Measurements from ENCODE around the gene NOL9.
"Not testable (repeated sequence)": the region's sequence is repeated elsewhere in the genome, so short reads cannot be mapped to it uniquely, and the experiment has no call there.

Gene NOL9

GRCh38 chr1:6554031-6554906 is at the start of gene NOL9:
TSS of gene NOL9 (minus strand) at chr1:6554513. CDS start at chr1:6554502, 11 bp downstream.
- in situ Hi-C loops (cut with MboI; ENCODE audit: low sequenced_read_pairs): no loop called here

GRCh38 chr1:6603238-6603914 is 49.1 kb upstream of the NOL9 start:
- in situ Hi-C loops (cut with MboI; ENCODE audit: low sequenced_read_pairs): no loop called here

GRCh38 chr1:6602669-6603237 is 48.4 kb upstream of the NOL9 start, which contains the start of gene KLHL21:
TSS of gene KLHL21 (minus strand) at chr1:6602869. CDS start at chr1:6602817, 52 bp downstream.
- in situ Hi-C loops (cut with MboI; ENCODE audit: low sequenced_read_pairs): no loop called here

- in situ Hi-C loops (cut with MboI; ENCODE audit: low sequenced_read_pairs): no loop called here
Observed at GRCh38 chr1:6601923-6602668, 47.8 kb upstream of the NOL9 start.

GRCh38 chr1:6601049-6601922 is 47.0 kb upstream of the NOL9 start:
- in situ Hi-C loops (cut with MboI; ENCODE audit: low sequenced_read_pairs): no loop called here

- in situ Hi-C loops (cut with MboI; ENCODE audit: low sequenced_read_pairs): no loop called here
Observed at GRCh38 chr1:6600410-6601048, 46.2 kb upstream of the NOL9 start.

- in situ Hi-C loops (cut with MboI; ENCODE audit: low sequenced_read_pairs): not testable (repeated sequence)
Observed at GRCh38 chr1:6599991-6600390, 45.7 kb upstream of the NOL9 start.

- in situ Hi-C loops (cut with MboI; ENCODE audit: low sequenced_read_pairs): no loop called here
Observed at GRCh38 chr1:6599141-6599975, 45.0 kb upstream of the NOL9 start.

- in situ Hi-C loops (cut with MboI; ENCODE audit: low sequenced_read_pairs): no loop called here
Observed at GRCh38 chr1:6597777-6598131, 43.4 kb upstream of the NOL9 start.

GRCh38 chr1:6596886-6597776 is 42.8 kb upstream of the NOL9 start:
- in situ Hi-C loops (cut with MboI; ENCODE audit: low sequenced_read_pairs): no loop called here

- in situ Hi-C loops (cut with MboI; ENCODE audit: low sequenced_read_pairs): no loop called here
Observed at GRCh38 chr1:6596351-6596750, 42.0 kb upstream of the NOL9 start.

GRCh38 chr1:6594977-6595740 is 40.8 kb upstream of the NOL9 start:
- in situ Hi-C loops (cut with MboI; ENCODE audit: low sequenced_read_pairs): no loop called here

- in situ Hi-C loops (cut with MboI; ENCODE audit: low sequenced_read_pairs): no loop called here
Observed at GRCh38 chr1:6593810-6594209, 39.5 kb upstream of the NOL9 start.

- in situ Hi-C loops (cut with MboI; ENCODE audit: low sequenced_read_pairs): no loop called here
Observed at GRCh38 chr1:6592865-6593593, 38.7 kb upstream of the NOL9 start.

- in situ Hi-C loops (cut with MboI; ENCODE audit: low sequenced_read_pairs): no loop called here
Observed at GRCh38 chr1:6592441-6592840, 38.1 kb upstream of the NOL9 start.

GRCh38 chr1:6591644-6592043 is 37.3 kb upstream of the NOL9 start:
- in situ Hi-C loops (cut with MboI; ENCODE audit: low sequenced_read_pairs): no loop called here
